HT-29 (cell line): ENCODE results near the gene UBR4. TPM values are rescaled to one million over a fixed set of nuclear protein-coding genes. Genes with fewer than 3 reads are reported as not detected.

Source experiments
- DNase-seq: peaks from one replicate; pipeline ENCODE4 v3.0.0-alpha.2; 2015; ENCODE audit warnings: low spot score
- total RNA-seq: library from RNA; depleted of rRNA; stranded (reverse); fragments of >200 nt; shearing (Covaris generic); gene quantifications from 2 replicates; pipeline ENCODE4 v1.2.3, GENCODE V29; 2014

UBR4 gene
- total RNA-seq, 1 experiment from 2014 or later, result 146 TPM

DNA sequence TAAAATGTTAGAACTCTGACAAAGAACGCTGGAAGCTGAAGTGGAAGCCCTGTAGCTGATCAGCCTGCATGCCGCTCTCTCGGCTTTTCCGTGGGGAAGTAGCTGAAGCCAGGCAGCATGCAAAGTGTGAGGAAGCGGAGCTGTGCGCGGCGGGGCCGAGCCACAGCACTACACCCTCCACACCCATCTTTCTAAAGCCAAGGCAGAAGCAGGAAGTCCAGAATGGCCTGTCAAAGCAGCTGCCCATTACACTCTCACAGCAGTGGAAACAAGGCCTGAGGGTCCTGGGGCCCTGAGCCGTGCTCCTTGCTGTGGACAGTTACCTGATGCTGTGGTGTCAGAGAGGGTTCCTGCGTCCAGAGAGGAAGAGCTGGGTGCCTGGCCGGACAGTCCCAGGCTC, 69.6 kb downstream of the UBR4 start:
- no peak for DNase-seq

DNA sequence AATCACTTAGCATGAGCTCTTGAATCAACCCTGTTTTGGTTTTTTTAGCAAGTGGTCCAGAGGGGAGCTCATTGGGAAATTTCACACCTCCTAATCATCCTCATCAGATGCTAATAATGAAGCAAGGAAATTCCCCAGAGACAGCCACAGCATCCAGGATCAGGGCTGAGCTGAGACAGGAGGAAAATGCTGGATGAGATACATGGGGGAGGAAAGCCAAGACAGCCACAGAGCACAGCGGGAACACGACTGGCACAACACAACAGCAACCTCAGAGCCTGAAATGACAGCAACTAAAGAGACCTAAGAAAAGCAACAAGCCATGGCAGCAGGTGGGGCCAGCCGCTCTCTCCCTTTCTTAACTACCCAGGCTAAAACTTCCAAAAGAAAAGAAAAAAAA, 70.4 kb downstream of the UBR4 start:
- no peak for DNase-seq

DNA sequence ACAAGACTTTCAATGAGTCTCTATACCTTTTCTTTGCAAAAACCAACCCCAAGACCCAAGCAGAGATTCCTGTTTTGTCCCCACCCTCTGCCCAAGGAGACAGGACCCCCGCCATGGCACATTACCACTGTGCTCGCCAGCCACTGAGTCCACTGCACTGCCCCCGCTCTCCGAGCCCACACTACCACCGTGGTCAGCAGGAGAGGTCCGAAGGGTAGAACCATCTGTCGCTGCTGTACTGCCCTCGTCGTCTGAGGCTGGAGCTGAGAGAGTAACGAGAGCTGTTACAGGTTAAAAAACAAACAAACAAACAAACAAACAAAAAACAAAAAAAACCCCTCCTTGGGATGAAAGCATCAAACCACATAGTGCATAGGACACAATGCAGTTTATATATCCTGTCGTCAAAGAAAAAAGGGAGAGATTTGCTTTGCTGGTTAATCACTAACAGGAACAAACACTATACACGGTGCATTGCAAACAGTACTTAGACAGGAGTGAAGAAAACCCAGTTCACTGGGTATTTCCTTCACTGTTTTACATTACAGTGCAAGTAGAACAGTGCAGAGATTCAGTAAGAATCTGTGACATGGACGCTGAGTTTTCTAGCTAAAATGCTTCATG, 71.0 kb downstream of the UBR4 start:
- no peak for DNase-seq

DNA sequence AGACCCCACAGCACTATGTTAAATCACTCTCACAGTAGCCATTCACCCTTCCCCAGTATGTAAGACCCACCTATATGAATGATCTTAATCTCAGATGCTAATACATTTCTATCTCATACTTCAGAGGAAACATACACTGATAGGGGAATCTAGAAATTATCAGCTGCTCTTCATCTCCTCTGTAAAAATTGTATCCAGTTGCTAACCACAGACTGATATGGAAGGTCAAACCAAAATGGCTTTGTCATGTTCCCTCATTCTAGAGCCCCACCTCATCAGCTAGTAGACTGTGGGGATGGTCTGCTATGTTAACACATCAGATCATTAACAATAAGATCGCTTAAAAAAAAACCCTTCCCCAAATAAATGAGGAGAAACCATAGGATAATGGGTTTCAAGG, 71.7 kb downstream of the UBR4 start:
- DNase-seq, result no peak

DNA sequence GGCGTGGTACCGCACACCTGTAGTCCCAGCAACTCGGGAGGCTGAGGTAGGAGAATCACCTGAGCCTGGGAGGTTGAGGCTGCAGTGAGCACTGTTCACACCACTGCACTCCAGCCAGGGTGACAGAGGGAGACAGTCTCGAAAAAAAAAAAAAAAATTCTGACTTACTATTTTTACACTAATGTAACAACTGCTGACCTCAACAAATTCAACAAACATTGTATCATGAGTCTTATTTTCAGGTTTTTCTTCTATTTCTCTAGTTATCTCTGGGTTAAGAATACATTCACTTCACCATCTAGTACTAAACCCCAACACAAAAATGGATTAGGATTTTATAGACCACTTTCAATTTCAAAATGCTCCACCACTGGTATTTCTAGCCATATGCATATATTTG, 72.9 kb downstream of the UBR4 start:
- no peak for DNase-seq

DNA sequence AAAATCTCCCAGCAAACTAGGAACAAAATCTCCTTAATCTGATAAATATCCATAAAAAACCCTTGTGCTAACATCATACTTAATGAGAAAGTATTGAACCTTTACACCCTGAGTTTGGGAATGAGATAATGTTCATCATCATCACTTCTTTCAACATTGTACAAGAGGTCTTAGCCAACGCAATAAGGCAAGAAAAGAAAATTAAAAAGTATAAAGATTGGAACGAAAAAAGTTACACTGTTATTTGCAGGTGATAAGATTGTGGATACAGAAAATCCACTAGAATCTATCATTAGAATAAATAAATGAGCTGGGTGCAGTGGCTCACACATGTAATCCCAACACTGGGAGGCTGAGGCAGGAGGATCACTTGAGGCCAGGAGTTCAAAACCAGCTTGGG, 76.7 kb downstream of the UBR4 start:
- no peak for DNase-seq

DNA sequence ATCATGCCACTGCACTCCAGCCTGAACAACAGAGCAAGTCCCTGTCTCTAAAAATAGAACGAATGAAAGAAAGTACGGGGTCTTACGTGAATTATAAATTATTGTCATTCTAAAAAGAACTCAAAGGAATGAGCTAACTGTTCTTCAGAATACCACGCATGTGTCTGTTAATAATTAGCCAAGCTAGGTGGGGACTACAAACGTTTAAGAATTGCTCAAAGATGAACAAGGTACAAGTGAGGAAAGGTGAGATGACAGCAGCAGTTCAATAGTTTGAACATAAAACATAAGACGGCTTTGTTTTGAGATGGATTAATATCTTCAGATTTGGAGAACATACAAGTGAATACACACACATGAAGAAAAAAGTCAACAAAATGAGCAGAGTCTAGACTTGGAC, 79.6 kb downstream of the UBR4 start:
- DNase-seq, result no peak

DNA sequence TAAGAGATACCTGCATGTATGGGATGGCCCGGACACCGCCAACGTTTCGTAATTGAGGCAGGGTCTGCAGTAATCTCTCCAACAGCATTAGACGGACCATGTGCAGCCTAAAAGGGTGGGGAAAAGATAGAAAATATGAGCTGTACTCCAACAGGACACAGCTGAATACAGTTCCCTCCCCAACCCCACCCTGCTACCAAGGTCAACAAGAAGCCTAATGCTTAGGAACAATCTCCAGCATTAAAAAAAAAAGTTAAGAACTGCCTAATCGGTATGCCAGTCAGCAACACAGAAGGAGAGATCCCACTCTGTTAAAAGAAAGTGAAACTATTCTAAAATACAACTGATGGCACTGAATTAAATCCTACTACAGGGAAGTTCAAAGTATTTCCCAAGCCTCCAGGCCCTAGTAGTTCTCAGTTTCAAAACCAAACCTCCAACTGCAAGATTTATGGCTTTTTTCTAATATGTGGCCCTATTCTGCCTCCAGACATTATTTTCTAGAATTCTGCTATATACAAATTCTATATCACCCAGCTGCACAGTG, 81.0 kb downstream of the UBR4 start:
- no peak for DNase-seq

DNA sequence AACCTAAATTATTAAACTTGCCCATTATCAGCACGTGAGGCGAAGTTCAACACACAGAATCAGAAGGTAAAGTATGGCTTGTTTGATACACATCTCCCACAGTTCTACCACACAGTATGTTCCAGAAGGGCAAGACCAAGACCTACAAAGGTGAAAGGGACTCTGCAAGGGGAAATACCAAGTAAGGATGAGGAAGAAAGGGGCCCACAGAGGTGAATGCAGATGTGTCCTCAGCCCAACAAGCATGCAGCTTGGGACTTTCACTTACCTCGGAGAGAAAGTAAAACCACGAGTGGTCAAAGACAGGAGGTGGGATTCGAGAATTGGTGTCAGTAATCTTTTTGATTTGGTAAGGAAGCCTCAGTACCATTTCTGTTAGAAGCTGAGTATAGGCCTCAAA, 85.8 kb downstream of the UBR4 start:
- no peak for DNase-seq

DNA sequence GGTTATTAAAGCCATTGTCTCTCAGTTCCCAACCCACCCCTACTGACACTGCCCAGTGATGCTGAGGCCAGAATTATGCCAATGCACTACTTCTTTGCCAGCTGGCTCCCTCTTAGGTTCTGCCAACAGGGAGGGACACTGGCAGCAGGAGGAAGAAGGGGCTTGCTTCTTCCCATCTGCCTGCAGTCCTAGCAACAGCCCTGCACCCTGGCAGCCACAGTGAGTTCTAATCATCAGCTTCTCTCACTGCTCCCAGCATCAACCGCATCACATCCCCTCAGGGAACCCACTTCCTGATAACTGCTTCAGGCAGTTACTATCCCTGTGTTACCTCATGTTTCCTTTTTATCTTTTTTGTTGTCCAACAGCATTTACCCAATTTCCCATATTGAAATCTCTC, 86.2 kb downstream of the UBR4 start:
- DNase-seq, result no peak

DNA sequence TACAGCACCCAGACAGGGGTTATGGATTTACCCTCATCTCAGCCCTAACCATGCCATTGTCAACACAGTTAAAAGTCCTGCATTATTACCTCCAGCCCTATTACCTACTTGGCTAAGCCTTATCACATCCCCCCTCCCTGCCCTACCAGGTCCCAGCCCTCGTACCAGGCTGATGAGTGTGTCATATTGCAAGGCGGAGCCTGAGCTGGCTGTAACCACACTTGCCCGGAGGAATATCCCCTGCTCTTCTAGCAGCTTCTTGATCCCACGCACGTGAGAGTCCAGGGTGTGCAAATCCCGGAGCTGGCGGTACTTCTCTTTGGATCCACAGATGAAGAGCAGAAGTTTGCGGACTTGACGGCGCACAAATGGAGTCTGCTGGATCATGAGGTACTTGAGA, 87.4 kb downstream of the UBR4 start:
- DNase-seq, result peak; percentile 72

DNA sequence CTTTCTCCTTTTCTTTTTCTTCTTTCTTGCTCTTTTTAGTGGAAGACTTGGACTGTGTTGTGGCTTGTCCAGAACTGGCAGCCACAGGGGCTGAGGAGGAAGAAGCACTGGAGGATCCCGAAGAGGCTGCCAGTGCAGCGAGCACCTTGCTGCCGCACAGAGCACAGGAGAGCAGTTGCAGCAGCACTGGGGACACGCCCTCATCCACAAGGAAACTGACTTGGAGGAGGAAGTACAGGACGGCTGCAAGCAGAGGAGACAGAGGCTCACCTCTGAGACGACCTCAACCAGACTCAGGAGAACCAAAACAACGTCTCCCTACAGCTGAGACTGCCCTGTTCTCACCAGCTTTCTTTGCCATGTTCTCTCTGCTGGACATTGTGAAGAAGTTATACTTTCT, 88.9 kb downstream of the UBR4 start:
- peak; percentile 31 for DNase-seq

DNA sequence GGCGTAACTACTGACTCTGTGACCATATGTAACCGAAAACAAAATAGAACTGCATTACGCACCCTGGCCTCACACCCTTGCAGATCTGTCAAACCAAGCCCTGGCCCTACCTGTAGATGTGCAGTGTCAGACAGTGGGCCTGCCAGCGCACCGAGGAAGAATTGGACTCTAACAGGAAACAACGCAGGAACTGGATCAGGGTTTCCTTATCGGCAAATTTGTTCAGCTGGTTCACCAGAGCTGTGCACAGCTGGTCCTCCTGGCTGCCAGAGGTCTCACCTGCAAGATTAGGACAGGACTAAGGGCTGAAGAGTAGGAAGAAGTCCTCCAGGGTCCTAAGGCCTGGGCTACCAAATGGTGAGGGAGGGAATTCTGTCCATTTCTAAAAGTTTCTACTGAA, 90.0 kb downstream of the UBR4 start:
- DNase-seq, result no peak

DNA sequence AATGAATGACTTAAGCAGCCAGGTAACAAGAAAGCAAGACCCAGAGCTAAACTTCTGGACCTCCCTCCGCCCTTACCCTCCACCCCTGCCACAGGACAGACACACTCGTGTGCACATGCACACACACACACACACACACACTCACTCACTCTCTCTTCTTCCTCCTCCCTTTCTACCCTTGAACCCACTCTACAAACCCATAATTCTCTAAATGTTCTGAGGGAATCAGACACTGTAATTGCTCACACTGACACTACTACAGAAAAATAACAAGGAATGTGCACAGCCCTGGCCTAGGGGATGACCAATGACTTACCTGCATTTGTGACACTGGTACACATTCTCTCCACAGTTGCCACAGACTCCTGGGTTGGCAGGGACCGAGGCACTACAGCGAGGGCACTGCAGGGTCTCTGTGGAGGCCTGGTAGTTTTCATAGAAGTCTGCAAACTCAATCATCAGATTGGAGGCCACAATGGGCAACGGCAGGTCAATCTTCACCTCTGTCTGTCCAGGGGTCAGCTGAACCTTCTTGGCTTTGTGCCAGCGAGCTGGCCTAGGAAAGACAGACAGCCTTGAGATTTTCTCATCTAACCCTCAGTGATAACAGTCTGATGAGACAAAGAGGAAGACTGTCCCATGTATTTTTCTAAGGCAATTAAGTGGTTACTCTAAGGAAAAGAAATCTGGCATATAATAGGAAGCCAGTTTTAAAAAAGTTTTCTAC, 94.8 kb downstream of the UBR4 start:
- no peak for DNase-seq

DNA sequence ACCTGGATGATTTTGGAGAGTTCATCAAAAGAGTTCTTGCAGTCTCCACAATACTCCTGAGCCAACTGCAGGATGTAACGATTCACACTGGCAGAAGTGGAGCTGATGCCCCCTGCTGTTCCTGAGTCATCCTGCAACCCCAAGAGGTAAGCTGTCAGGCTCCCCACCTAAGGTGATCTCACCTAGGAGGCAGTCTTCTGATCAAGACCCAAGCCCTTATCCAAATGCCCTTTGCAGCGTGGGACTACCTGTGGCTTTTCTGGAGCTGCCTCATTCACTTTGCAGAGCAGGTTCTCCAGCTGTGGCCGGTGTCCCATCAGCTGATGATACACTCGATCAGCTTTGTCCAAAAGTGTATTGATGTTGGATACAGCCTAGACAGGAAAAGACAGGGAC, 96.4 kb downstream of the UBR4 start:
- DNase-seq, result peak; percentile 74

DNA sequence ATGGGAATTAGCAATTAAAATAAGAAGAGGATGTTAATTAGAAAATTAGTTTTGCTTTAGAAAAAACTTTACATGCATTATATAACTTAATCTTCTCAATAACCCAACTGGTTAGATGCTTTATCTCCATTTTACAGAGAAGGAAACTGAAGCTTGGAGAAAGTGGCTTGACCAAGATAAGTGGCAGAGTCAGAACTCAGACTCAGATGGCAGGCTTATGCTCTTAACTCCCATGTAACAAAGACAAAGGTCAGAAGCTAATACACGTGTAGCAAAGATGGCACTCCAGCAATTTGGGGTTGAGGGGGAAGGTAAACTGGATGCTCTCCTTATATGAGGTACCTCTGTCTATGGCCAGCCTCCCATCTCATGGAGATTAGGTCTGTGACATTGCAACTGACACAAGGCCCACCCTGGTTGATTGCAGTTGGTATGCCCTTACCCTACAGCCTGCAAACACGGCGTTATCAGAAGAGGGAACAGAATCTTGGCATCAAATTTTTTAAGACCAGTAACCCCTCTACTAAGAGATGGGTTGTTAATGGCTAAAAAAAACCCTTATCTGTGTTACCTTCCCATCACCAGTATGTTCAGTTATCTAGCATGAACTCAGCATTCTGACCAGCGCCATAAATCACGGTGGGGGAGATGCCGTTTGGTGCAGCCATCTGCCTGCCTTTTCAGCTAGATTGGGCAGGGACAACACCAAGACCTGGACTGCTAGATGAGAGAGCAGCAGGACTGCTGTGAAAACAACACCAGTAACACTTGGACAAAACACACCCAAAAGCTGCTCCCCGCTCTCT, 97.0 kb downstream of the UBR4 start:
- no peak for DNase-seq

DNA sequence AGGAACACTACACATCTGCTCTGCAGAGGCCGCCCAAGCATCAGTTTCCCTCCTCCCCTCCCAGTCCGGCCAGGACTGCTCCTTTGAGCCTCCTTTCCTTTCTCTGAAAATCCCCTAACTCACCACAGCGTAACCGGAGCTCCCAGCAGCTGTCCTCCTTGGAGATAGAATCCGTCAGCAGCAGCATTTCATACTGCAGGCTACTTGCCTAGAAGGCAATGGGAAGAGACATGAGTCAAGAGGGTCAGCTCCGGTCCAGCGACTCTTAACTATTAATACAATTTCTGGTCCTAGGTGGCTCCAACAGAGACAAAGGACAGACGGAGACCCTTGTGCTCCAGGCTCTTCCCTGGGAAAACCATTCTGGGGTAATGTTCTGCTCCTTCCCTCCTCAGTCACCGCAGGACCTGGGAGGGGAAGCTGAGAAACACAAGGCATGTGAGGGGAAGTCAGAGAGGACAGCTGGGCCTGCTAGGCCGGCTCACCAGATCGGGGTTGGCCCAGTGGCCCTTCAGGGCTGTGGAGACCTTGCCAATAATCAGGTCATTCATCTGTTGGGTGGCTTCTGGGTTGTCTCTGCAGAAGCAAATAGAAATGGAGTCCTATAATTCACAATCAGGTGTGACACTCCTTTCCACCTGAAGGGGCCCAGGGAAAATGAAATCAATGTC, 99.7 kb downstream of the UBR4 start:
- DNase-seq, result no peak

DNA sequence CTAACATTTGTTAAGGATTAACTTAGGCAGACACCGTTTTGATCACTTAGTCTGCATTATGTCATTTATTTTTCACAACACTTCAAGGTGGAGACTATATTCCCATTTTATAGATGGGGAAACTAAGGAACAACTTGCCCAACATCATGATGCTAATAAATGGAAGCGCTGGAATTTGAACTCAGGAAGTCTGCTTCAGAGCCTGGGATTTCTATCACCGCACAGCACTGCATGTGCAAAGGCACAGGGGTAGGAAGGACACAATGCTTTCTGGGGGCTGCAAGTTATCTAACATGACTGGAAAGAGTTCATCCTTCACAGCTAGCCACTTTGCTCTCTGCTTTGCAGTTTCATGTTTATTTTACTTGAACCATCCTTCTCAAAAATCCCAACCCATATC, 100.5 kb downstream of the UBR4 start:
- DNase-seq, result no peak

DNA sequence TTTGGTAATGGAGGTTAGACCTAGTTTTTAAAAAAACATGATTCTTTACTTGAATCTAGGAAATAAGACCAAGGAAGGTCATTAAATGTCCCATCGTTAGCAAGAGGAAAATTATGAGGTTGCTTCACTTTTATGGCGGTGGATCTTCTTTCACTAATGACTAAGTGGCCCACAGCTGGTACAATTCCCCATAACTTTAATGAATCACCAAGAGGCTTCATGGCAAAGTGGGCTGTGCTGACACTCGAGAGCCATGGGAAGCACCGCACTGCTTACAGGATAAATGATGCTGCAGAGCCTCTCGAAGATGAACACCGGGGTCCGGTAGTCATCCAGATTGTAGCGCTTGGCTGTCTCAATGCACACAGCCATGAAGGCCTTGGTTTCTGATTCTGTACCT, 108.8 kb downstream of the UBR4 start:
- DNase-seq, result no peak

DNA sequence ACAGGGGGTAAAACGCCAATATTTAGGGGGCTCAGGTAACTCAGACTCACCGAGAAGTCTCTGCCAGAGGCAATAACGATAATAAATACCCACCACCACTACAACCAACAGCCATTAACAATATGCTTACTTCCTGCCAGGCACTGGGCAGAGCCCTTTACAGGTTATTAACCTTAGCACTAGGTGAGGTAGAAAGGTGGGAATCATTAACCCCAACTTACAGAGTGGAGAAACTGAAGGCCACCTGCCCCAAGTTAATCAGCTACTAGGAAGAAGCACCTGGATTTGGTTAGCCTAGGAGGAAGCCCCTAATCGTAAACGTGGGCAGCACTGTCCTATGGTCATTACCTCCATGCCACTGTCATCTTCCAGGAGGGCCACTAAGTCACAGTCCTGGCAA, 110.0 kb downstream of the UBR4 start:
- DNase-seq, result no peak

DNA sequence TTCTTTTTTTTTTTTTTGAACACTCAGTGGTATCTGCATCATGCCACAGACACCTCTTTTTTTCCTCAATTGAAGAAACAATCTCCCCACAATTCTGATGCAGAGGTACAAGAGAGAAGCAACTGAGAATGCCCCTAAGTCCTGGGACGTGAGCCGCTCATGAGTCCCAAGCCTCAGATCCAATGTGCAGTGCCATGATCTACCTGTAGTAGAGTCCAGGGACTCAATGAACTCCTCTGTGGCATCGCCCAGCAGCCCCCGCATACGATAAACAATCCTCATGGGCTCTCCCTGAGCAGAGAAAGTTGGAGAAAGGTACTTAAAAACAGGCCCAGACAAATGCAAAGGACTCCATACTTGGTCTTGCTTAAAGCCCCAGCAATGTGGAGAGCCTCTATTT, 113.1 kb downstream of the UBR4 start:
- DNase-seq, result no peak
